ENCODE measurements around the gene PRPF40B.

DNA sequence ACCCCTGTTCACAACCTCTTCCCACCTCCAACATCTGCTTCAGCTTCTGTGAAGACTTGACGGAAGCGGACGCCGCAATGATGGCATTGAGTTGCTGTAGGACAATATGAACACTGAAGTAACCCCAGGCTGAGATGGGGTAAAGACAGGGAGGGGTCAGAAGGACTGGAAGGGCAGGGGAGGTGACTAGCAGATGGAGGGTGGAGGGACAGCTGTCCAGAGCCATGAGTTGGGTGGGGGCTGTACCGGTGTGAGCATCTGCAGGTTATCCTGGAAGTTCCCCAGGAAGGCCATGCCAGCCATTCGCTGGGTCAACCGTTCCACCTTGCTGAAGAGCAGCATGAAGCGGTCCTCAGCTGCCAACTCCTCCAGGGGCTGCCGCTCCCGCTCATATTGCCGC is 26.1 kb downstream of the PRPF40B start:
- TF ChIP-seq CTCF (conservative IDR thresholded peaks at IDR 0.05) (no peak), ZFX (IDR thresholded peaks at IDR 0.05) (no peak)
